Lower lobe of right lung (tissue), 2 donors: ENCODE results near the gene TMEM72. TPM values are rescaled to one million over a fixed set of nuclear protein-coding genes. Genes with fewer than 3 reads are reported as not detected.

Source experiments
- ATAC-seq, 2 donors: fragments of 200-7000 bp; cut with Tn5 transposase; one replicate each; pipeline ENCODE4 v1.9.1; 2020 to 2022; ENCODE audit warnings: mild to moderate bottlenecking in 2 of 2, moderate library complexity in 2 of 2
- DNase-seq: peaks from one replicate; pipeline ENCODE4 v3.0.0-alpha.2; 2020
- H3K27ac ChIP-seq: fragments of 200-600 bp; one replicate; pipeline ENCODE4 v1.8.0; 2022
- H3K27me3 ChIP-seq: fragments of 200-600 bp; one replicate; pipeline ENCODE4 v1.8.0; 2022; ENCODE audit warnings: low read depth
- H3K36me3 ChIP-seq: fragments of 200-600 bp; one replicate; pipeline ENCODE4 v1.8.0; 2022; ENCODE audit warnings: mild to moderate bottlenecking
- H3K4me1 ChIP-seq: fragments of 200-600 bp; one replicate; pipeline ENCODE4 v1.8.0; 2022
- H3K4me3 ChIP-seq: fragments of 200-600 bp; one replicate; pipeline ENCODE4 v1.8.0; 2022; ENCODE audit warnings: mild to moderate bottlenecking
- H3K9me3 ChIP-seq: fragments of 200-600 bp; one replicate; pipeline ENCODE4 v1.8.0; 2022
- CTCF ChIP-seq: fragments of 200-600 bp; IDR thresholded peaks from one replicate; pipeline ENCODE4 v1.8.0; 2022; ENCODE audit warnings: antibody characterized with exemption, mild to moderate bottlenecking
- intact Hi-C: fragments of 100-400 bp; cut with DNase I; formaldehyde crosslinking; loops from one replicate; pipeline ENCODE4 v1.11.0; 2022
- total RNA-seq: library from RNA; stranded (reverse); fragmentation: NEBNext Ultra II Directional; extraction: Animal tissue kit (Norgen Biotek cat#: 25700); gene quantifications from one replicate; pipeline ENCODE4 v1.2.1, GENCODE V29; 2021
- donor health status: DM: no; HTN: yes; CAD: no; lungs with severe emphysema.

TMEM72 gene
- total RNA-seq, 1 donor from 2014 or later = not detected

- intact Hi-C loops = no loop called here
- ATAC-seq (no peak), DNase-seq (no peak)
- Histone ChIP-seq H3K9me3 (peaks cover 3% of the 10 kb centered on the region), H3K4me1 (no peaks in the 10 kb centered on the region), H3K4me3 (no peak overlapping the region), H3K27ac (no peak overlapping the region), H3K27me3 (no peaks in the 10 kb centered on the region), H3K36me3 (no peaks in the 10 kb centered on the region)
- no peak for TF ChIP-seq CTCF
Observed at GRCh38 chr10:44897049-44897448, 14.1 kb upstream of the TMEM72 start.

GRCh38 chr10:44898665-44899064 is 12.5 kb upstream of the TMEM72 start:
- H3K9me3 ChIP-seq = peaks cover 3% of the 10 kb centered on the region
- TF ChIP-seq CTCF = no peak
- H3K36me3 ChIP-seq = no peaks in the 10 kb centered on the region
- no peak overlapping the region for H3K27ac ChIP-seq
- no peak overlapping the region for H3K4me3 ChIP-seq
- H3K4me1 ChIP-seq = no peaks in the 10 kb centered on the region
- intact Hi-C loops = no loop called here
- H3K27me3 ChIP-seq = no peaks in the 10 kb centered on the region
- ATAC-seq (no peak), DNase-seq (no peak)

GRCh38 chr10:44899450-44900080 is 11.6 kb upstream of the TMEM72 start:
- H3K9me3 ChIP-seq = peaks cover 3% of the 10 kb centered on the region
- intact Hi-C loops = no loop called here
- no peak for TF ChIP-seq CTCF
- H3K4me1 ChIP-seq = no peaks in the 10 kb centered on the region
- H3K36me3 ChIP-seq = no peaks in the 10 kb centered on the region
- H3K4me3 ChIP-seq = no peak overlapping the region
- H3K27me3 ChIP-seq = no peaks in the 10 kb centered on the region
- DNase-seq (no peak), ATAC-seq (no peak)
- H3K27ac ChIP-seq = no peak overlapping the region

GRCh38 chr10:44902941-44903545 is 8.1 kb upstream of the TMEM72 start:
- Histone ChIP-seq H3K4me1 (no peaks in the 10 kb centered on the region), H3K36me3 (no peaks in the 10 kb centered on the region), H3K27ac (no peak overlapping the region), H3K27me3 (no peaks in the 10 kb centered on the region), H3K9me3 (no peaks in the 10 kb centered on the region), H3K4me3 (no peak overlapping the region)
- intact Hi-C loops = no loop called here
- TF ChIP-seq CTCF = no peak
- ATAC-seq = no peak
- DNase-seq = no peak

- Histone ChIP-seq H3K4me1 (no peaks in the 10 kb centered on the region), H3K27ac (no peak overlapping the region)
Observed at GRCh38 chr10:44906486-44906885, 4.7 kb upstream of the TMEM72 start.

More at GRCh38 chr10:44906486-44906885, 4.7 kb upstream of the TMEM72 start:
- intact Hi-C loops = no loop called here
- no peak for DNase-seq
- Histone ChIP-seq H3K27me3 (no peaks in the 10 kb centered on the region), H3K36me3 (no peaks in the 10 kb centered on the region), H3K9me3 (no peaks in the 10 kb centered on the region), H3K4me3 (no peak overlapping the region)
- no peak for TF ChIP-seq CTCF
- no peak for ATAC-seq
